ENCODE results near the gene FRMPD3.
A peak's percentile ranks its signal among the peaks of the same experiment; 100 is the strongest.
"Not testable (repeated sequence)": the region's sequence is repeated elsewhere in the genome, so short reads cannot be mapped to it uniquely, and the experiment has no call there.

Gene FRMPD3

DNA sequence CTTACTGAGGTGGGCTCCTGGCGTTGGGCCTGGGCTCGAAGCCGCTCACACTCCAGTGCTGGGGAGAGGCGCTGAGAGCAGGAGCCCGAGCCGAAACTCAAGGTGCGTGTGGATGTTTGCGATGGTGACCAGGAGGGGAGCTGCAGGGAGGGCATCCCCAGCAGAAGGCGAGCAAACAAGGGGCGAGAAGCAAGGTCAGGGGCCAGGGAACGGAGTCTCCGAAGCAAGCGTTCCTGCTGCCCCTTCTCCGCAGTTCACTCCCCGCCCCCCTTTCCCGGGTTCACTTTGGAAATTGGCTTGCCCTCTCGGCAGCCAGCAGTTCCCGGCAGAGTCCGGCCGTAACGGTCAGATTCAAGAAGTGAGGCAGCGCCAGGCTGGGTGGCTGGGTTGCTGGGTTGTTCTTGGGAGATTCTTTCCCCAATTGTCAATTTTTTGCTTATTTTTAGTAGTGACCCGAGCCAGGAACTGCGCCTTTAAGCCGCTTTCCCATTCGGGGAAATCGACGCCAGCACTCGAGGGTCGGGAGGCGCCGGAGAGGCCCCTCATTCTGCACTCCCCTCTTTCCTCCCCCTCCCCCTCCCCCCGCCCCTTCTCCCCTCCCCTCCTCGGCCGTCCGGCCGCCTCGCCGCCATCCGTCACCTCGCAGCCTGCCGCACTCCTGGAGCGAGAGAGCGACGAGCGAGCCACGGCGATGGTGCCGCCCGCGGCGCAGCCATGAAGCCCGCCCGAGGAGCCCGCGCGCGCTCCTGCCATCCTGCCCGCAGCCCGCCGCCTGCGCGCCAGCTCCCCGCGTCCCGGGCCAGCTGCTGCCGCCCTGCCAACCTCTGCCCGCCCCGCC is at the start of gene FRMPD3:
Gene FRMPD3 (plus strand): TSS at position 655 of the 838 bp plus-strand sequence. CDS start 76,937 bp downstream, outside the sequence.
- peak; percentile 28 for DNase-seq (ENCODE audit: low spot score)

DNA sequence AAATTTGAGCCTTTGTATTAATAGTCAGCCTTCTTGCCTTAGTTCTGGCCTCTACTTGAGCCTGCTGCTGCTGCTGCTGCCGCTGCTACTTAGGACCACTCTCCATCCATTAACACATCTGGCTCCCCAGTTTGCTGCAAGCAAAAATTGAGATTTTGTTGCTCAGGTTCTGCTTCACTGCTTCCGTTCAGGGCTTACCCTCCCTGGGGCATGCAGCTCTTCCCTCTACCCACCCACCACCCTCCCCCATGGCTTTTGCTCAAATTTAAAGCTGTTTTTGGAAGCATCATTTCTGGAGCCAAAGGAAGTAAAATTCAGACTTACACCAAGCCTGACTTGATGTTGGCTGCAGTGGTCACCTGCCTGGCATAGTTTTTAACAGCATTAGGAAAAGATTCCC is 28.9 kb upstream of the FRMPD3 start:
- DNase-seq (ENCODE audit: low spot score) = no peak

DNA sequence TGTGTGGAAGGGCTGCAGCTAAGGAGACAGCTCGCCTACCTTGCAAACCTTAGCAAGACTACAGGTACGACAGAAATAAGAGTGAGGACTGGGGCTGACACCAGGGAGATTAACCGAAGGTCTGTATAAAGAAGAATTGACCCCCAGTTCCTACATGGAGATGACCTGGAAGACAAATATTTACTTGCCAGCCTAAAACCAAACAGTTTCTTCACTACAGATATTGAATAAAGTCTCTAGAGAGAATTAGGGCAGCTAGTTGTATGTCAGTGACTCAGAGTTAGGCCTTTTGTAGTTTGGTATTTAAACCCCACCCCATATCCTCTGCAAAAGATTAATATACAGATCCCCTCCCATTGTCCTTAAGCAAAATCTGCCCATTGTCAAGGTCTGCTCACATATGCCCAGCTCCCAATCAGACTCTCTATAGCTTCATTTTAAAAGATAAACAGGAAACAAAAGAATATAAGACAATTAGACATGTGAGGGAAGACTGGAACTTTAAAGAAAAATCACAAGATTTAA is 28.1 kb upstream of the FRMPD3 start:
- no peak for DNase-seq (ENCODE audit: low spot score)

DNA sequence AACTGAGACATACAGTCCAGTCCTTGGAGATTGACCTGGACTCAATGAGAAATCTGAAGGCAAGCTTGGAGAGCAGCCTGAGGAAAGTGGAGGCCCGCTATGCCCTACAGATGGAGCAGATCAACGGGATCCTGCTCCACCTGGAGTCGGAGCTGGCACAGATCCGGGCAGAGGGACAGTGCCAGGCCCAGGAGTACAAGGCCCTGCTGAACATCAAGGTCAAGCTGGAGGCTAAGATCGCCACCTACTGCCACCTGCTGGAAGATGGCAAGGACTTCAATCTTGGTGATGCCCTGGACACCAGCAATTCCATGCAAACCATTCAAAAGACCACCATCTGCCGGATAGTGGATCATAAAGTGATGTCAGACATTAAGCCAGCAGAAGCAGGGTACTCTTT is 20.4 kb upstream of the FRMPD3 start:
- DNase-seq (ENCODE audit: low spot score) = no peak

DNA sequence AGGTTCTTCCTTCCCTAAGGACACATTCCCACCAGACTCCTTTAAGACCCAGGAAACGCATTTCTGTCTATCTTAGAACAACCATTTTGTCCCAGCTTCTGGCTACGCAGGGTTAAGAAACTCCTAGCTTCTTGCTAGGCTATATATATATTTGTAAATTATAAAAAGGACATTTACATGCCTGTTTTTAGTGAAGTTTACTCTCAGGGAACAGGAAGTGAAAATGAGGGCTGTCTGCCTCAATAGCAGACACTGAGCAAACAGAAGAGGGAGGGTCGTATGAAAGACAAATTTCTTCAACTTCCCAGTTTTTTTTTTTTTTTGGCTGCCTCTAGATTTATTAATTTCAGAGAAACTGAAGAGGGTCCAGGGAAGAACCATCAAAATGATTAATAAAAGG is 9.3 kb upstream of the FRMPD3 start:
- no peak for DNase-seq (ENCODE audit: low spot score)

DNA sequence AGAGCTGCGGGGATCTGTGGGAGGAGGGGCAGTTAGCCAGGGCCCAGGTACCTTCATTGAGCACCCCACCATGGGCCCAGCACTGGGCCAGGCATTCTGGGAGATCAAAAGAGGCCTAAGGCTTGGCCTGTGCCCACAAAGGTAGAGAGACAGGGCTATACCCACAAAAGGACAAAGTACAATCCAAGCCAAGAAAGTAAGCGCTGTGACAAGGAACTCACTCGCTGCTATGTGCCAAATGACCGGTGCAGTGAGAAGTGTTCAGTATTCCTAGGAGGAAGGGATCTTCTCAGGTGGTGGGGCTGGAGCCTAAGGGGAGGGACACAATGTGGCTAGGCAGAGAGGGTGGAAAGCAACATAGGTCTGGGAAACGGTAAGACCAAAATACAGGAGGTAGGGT is 8.8 kb upstream of the FRMPD3 start:
- DNase-seq (ENCODE audit: low spot score) = no peak

DNA sequence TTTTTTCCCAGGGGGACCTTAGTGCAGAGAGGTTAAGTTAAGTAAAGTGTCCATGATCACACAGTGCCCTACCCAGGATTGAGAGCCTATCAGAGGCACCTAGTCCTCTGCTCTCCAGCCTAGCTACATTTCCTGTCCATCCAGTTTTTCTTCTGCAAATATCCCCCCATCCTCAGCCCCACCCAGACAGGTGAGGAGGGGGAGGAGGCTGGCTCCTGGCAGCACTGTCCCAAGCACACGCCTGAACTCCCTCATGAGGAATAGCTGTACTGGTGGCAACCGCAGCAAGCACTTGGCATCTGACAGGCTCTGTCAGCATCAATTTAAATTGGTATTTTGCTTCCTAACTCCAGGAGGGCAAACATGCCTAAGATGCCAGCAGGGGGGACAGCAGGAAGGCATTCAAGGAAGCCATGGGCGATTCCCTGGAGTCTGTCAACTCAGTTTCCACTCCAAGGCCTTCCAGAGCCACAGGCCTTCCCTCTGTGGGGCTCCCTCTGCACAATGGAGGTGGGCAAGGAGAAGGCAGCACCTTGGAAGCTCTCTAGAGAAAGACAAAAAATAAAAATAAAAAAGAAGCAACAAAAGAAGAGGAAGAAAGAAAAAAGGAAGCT is 6.4 kb upstream of the FRMPD3 start:
- DNase-seq (ENCODE audit: low spot score) = no peak

DNA sequence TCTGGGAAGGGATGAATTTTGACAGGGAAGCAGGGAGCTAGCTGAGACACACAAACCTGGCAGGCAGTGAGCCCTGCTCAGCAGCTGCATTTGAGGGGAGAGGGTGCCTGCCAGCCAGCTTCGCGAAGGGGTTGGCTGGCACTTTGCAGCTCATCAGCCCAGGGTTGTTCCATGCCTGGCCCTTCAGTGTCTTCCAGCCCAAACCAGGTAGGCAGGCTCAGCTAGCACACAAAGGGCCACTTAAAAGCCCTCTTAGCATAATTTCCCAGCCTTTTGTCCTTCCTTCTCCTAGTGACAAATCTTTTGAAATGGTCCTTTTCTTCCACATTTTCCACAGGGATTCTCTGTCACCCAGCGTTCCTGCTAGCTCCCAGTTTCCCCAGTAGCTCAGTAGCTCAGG is 4.3 kb upstream of the FRMPD3 start:
- DNase-seq (ENCODE audit: low spot score) = no peak

DNA sequence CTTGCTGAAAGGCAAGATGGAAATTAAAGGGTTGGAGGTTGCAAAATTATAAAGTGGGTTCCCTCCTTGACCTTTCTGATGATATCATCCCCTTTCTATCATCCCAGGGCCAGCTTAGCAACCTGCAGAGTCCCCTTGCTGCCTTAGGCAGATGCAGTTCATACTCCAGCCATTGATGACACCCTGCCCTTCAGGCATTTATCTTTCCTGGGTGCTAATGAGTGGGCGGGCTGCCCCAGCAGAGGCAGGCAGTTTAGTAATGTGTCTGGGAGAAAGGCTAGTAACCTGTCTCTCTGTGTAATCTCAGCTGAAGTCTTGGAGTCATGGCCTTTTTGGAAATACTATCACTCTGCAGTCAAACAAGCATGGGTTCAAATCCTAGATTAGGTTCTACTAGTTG is 3.8 kb upstream of the FRMPD3 start:
- no peak for DNase-seq (ENCODE audit: low spot score)

DNA sequence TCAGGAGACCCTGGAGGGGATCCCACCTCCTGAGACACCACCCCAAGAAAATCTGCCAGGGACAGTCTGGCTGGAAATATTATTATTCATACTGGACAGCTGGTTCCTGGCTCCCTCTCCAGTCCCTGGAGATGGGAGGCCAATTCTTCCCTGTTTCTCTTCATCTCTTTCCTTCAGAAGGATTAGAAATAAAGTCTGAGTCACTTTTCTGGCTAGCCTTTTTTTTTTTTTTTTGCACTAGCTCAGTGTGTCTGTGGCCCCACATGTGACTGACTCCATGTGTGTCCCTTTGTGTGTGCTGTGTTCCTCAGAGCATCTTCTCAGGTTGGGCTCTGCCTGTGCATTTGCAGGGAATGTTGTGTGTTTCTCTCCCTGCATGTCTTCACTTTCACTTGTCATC is 1.8 kb upstream of the FRMPD3 start:
- DNase-seq (ENCODE audit: low spot score) = no peak

DNA sequence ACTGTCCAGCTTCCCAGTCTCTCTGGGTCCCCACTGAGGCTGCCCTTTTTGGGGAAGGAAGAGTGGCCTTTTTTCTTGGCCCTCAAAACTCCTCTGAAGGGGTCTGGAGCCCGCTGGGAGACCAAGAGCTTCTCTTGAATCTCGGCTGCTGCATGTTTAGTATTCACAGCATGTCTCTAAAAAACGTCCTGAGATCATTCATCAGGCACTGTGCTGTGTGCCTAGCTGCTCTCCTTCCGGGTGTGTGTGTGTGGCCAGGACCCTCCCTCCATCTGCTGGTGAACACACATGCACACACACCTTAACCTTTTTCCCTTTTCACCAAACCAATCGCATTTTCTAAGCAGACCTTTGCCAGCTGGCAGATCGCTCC is 841 bp upstream of the FRMPD3 start:
- no peak for DNase-seq (ENCODE audit: low spot score)

DNA sequence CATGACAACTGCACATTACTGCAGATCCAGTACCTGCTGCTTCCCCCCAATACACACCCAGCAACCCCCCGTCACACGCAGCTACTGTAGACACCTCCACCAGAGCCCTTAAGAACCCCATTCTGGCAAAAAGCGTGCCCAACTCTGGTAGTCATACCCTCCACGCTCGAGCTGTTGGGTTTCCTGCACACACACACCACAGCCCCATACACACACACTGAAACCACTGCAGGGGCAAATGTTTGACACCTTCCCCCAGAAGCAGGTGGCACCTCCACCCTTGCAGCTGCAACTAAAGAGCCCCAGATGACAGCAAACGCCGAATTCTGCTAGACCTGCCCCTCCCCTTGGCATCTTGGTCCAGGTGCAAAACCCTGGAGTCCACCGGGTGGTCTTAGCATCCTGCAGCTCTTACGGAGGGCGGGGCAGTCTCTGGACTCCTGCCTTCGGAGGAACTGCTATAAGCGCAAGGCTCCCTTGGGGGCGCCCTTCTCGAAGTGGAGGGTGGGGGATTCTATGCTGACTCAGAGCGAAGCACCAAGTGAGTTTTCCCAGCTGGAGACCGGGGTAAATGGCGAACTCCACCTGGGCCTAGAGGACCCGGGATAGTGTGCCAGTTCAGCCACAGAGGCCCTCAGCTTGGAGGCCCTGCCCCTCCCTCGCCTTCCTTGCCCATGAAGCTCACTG is 1.5 kb downstream of the FRMPD3 start:
- DNase-seq (ENCODE audit: low spot score) = peak; percentile 5

DNA sequence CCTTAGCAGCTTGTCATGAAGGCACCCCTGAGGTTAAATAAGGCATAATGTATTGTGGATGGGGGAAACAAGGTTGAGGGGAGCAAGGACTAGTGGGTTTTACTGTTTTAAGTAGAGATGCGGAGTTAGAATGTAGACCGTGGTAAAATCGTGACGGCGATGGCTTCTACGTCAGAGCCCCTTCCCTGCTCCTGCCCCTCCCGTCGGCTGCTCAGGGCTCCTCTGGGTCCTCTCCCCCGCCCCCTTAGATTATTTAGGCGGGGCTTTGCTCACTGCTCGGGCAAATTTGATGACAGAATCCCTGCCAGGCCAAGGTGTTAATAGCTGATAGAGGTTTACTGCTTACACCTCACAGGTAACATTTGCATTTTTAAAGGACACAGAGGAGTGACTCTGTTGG is 2.3 kb downstream of the FRMPD3 start:
- no peak for DNase-seq (ENCODE audit: low spot score)

DNA sequence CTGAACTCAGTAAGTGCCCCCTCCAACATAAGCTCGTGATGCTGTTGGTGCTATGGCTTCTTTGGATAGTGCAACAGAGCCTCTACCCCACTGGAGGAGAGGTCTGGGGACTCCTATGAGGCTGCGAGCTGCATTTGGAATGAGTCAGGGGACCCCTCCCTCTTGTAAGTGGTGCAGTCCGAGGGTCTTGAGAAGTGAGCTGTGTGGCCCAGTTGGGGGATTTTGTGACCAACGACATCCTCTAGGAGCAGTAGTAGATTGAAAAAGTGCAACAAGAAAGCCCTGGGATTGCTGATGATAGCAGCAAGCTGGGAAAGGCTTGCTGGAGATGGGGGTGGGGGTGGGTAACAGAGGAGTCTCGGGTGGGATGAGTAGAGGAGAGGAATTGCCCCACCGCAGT is 3.1 kb downstream of the FRMPD3 start:
- no peak for DNase-seq (ENCODE audit: low spot score)

DNA sequence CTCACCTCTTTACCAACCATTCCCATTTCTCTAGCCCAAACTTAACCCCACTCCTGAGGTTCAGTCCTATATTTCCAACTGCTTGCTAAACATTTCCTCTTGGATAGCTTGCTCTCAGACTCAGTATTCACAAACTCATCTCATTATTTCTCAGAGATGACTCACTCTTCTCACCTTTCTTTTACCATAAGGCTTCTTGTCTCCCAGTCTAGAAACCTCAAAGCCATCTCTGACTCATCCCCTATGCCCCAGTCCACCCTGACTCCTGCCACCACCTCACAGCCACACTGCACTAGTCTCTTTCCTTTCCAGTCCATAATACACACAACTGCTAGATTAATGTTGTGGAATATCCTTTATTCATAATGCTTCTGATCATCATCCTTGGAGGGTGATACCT is 4.8 kb downstream of the FRMPD3 start:
- no peak for DNase-seq (ENCODE audit: low spot score)

DNA sequence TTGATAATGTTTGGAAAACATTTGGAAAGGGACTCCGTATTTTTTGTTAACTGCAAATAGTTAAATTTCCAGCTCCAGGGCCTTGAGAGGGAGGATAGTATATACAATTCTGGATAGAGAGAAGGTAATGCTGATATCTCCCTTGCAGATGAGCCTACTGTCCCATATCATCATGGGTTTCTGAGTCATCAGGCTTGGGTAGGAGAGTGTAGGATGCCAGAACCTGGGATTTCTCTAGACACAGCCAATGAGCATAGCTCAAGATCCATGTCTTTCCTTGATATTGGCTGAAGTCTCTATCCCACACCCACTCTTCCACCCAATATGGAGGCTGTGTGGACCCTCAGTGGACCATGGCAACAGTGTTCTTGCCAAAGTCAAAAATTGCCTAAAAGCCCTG is 7.8 kb downstream of the FRMPD3 start:
- DNase-seq (ENCODE audit: low spot score) = no peak

DNA sequence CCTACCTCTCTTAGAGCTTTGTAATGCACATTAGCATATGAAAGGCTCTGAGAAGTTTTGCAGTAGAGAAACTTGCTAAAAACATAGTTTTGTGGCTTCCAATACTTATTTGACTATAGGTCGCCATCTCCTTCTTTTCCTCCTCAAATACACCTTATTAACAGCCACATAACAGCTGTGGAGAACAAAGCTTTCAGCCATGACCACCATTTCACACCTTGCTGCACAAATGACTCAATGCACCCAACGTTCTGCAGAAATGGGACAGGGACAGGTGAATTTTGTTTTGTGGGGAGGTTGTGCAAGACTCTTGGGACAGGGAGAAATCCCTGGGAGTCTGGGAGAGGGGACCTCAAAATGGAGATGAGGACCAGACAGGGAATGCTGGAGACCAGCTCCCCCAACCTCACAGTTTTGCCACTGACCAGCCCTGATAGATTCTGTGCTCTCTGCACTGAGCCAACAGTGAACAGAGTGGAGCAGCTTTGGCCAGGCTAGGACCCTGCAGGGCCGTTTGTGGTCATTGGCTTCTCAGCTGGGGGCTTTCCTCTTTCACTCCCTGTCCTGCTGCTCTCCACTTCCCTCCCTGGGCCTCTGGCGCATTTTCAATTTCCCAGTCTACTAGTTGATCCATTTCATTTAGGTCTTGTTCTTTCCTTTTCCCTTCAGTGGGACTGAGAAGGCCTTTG is 16.6 kb downstream of the FRMPD3 start:
- DNase-seq (ENCODE audit: low spot score) = no peak

DNA sequence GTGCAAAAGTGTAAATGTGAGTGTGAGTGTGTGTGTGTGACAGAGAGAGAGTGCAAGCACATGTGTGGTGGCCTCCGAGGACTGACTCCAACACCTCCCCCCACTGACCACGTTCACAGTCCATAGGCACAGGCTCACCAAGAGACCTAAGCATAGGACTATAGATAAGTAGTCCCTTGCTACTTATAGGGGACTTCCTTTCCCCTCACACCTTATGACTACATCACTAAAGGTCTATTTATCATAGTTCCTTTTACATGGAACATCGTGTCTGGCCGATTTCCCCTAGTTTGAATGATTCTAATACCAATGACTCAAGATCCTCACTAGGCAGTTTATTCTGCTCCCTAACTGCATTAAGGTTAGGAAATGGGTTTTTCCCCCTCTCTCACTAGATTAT is 17.8 kb downstream of the FRMPD3 start:
- DNase-seq (ENCODE audit: low spot score) = no peak

DNA sequence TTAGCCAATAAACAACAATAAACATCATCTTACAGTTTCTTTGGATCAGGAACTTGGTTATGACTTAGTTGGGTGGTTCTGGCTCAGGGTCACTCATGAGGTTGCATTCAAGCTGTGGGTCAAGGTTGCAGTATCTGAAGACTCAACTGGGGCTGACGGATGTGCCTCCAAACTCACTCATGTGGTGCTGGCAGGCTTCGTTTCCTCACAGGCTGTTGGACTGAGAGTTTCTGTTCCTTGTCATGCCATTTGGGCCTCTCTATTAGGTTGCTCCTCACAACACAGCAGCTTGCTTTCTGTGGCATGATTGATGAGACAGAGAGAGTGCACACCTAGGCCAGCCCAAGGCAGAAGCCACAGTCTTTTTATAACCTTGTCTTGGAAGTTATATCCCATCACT is 20.7 kb downstream of the FRMPD3 start:
- DNase-seq (ENCODE audit: low spot score) = no peak

DNA sequence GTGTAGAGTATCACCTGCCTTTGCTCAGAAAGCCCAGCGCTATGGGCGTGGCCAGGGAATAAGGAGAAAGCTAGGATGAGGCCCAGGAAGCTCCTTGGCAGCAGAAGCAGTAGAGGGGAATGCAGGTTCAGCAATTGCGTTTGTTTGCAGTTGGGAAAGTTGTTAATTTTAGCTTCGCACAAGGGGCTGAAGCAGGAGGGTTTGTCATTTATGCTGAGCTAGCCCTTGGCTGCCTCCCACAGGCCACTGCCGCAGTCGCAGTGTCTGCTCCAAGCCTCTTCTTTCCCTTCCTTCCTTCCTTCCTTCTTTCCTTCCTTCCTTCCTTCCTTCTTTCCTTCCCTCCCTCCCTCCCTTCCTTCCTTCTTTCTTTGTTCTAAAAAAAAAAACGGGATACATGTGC is 21.5 kb downstream of the FRMPD3 start:
- no peak for DNase-seq (ENCODE audit: low spot score)

DNA sequence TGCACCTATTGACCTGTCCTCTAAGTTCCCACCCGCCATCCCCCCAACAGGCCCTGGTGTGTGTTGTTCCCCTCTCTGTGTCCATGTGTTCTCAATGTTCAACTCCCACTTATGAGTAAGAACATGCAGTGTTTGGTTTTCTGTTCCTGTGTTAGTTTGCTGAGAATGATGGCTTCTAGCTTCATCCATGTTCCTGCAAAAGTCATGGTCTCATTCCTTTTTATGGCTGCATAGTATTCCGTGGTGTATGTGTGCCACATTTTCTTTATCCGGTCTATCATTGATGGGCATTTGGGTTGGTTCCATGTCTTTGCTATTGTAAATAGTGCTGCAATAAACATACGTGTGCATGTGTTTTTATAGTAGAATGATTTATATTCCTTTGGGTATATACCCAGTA is 22.0 kb downstream of the FRMPD3 start:
- DNase-seq (ENCODE audit: low spot score) = not testable (repeated sequence)

DNA sequence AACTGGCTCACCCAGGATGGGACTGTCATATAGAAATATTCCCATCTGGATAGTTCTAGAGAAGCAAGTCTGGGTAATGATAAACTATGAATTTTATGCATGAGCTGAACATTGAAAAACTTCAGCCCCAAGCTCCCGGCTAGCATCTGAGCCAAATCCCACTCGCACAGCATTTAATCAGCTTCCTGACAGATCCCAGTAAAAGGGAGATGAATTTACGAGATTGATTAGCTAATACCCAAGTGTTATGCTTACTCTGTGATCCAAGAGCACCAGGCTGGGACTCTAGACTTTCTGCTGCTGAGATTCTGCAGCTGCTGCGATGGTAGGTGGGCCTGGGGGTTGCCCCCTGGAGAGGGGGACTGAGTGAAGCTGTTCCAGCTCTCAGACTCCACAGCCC is 28.0 kb downstream of the FRMPD3 start:
- no peak for DNase-seq (ENCODE audit: low spot score)

DNA sequence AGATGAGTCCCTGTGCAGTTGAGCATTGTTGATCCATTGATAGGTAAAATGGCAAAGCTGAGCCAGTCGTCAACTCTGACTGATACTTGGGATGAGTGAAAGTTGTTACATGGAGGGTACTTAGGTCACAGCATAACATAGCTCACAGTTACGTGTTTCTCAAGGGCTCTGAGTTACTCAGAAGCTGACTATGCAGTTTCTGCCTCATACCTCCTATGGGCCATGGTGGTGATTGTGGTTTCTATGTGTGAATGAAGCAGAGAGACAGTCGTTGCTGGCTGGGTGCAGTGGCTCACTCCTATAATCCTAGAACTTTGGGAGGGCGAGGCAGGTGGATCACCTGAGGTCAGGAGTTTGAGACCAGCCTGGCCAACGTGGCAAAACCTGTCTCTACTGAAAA is 30.8 kb downstream of the FRMPD3 start:
- no peak for DNase-seq (ENCODE audit: low spot score)
